Adipocyte (in vitro differentiated cells): ENCODE measurements around the gene GYPE.
"Not testable (repeated sequence)": the region's sequence is repeated elsewhere in the genome, so short reads cannot be mapped to it uniquely, and the experiment has no call there.

Experiments used
- DNase-seq: peaks from one replicate; pipeline ENCODE4 v3.0.0-alpha.2; 2015; ENCODE audit warnings: low read depth
- H3K27me3 ChIP-seq: replicated peaks from 2 replicates; pipeline ENCODE4 v1.7.0; 2013; ENCODE audit warnings: mild to moderate bottlenecking, low read length, moderate library complexity; ENCODE audit not compliant: control insufficient read depth, insufficient read depth
- H3K36me3 ChIP-seq: 2 replicates; pipeline ENCODE4 v1.7.0; 2013; ENCODE audit warnings: low read length, mild to moderate bottlenecking, moderate library complexity; ENCODE audit not compliant: control insufficient read depth, insufficient read depth, severe bottlenecking
- H3K4me1 ChIP-seq: 2 replicates; pipeline ENCODE4 v1.7.0; 2013; ENCODE audit warnings: mild to moderate bottlenecking, low read length, moderate library complexity; ENCODE audit not compliant: control insufficient read depth, insufficient read depth
- H3K4me3 ChIP-seq: 2 replicates; pipeline ENCODE4 v1.7.0; 2013; ENCODE audit warnings: mild to moderate bottlenecking, low read length, moderate library complexity
- H3K9ac ChIP-seq: 2 replicates; pipeline ENCODE4 v1.7.0; 2013; ENCODE audit warnings: mild to moderate bottlenecking, low read length, moderate library complexity
- H3K9me3 ChIP-seq: 2 replicates; pipeline ENCODE4 v1.7.0; 2013; ENCODE audit warnings: mild to moderate bottlenecking, low read length, moderate library complexity; ENCODE audit not compliant: control insufficient read depth

The GYPE gene

GRCh38 chr4:143911528-143912417, 6.4 kb upstream of the GYPE start:
- not testable (repeated sequence) for H3K36me3 ChIP-seq, H3K4me1 ChIP-seq, DNase-seq, H3K9me3 ChIP-seq, H3K27me3 ChIP-seq
- Histone ChIP-seq H3K4me3 (peak overlapping the region; percentile 84), H3K9ac (peak overlapping the region; percentile 84)

- Histone ChIP-seq H3K4me3 (peak overlapping the region; percentile 84), H3K9ac (peak overlapping the region; percentile 84)
- H3K9me3 ChIP-seq, H3K27me3 ChIP-seq, DNase-seq, H3K4me1 ChIP-seq, H3K36me3 ChIP-seq: not testable (repeated sequence)
These were observed 5.5 kb upstream of the GYPE start for GRCh38 chr4:143910906-143911305.

- peak; percentile 42 for DNase-seq
- not testable (repeated sequence) for H3K4me1 ChIP-seq, H3K36me3 ChIP-seq, H3K9me3 ChIP-seq, H3K27me3 ChIP-seq, H3K4me3 ChIP-seq, H3K9ac ChIP-seq
These were observed 2.5 kb upstream of the GYPE start for GRCh38 chr4:143907811-143908210.

- not testable (repeated sequence) for DNase-seq, H3K4me1 ChIP-seq, H3K4me3 ChIP-seq, H3K36me3 ChIP-seq, H3K27me3 ChIP-seq, H3K9me3 ChIP-seq, H3K9ac ChIP-seq
These were observed 928 bp downstream of the GYPE start for GRCh38 chr4:143904431-143904830.

GRCh38 chr4:143890323-143890722, 15.0 kb downstream of the GYPE start:
- H3K4me3 ChIP-seq, H3K9ac ChIP-seq, DNase-seq, H3K36me3 ChIP-seq, H3K27me3 ChIP-seq, H3K4me1 ChIP-seq, H3K9me3 ChIP-seq: not testable (repeated sequence)

- DNase-seq, H3K9me3 ChIP-seq, H3K4me1 ChIP-seq, H3K36me3 ChIP-seq, H3K4me3 ChIP-seq, H3K27me3 ChIP-seq, H3K9ac ChIP-seq: not testable (repeated sequence)
These were observed 17.2 kb downstream of the GYPE start for GRCh38 chr4:143888189-143888588.

GRCh38 chr4:143884965-143885364, 20.4 kb downstream of the GYPE start:
- H3K9me3 ChIP-seq, H3K9ac ChIP-seq, H3K36me3 ChIP-seq, H3K4me1 ChIP-seq, DNase-seq, H3K27me3 ChIP-seq, H3K4me3 ChIP-seq: not testable (repeated sequence)

- Histone ChIP-seq H3K9ac (no peak overlapping the region), H3K9me3 (no peaks in the 10 kb centered on the region), H3K4me1 (no peaks in the 10 kb centered on the region), H3K36me3 (no peaks in the 10 kb centered on the region), H3K27me3 (no peaks in the 10 kb centered on the region), H3K4me3 (no peak overlapping the region)
- DNase-seq: no peak
These were observed 21.8 kb downstream of the GYPE start for GRCh38 chr4:143883529-143883928.

GRCh38 chr4:143882892-143883291, 22.5 kb downstream of the GYPE start:
- H3K27me3 ChIP-seq: no peaks in the 10 kb centered on the region
- no peaks in the 10 kb centered on the region for H3K4me1 ChIP-seq
- no peak for DNase-seq
- no peaks in the 10 kb centered on the region for H3K36me3 ChIP-seq
- no peak overlapping the region for H3K4me3 ChIP-seq
- H3K9me3 ChIP-seq: no peaks in the 10 kb centered on the region
- H3K9ac ChIP-seq: no peak overlapping the region

GRCh38 chr4:143879561-143879960, 25.8 kb downstream of the GYPE start:
- H3K36me3 ChIP-seq, H3K27me3 ChIP-seq, H3K9me3 ChIP-seq, H3K4me3 ChIP-seq, H3K9ac ChIP-seq, H3K4me1 ChIP-seq, DNase-seq: not testable (repeated sequence)

GRCh38 chr4:143875357-143875756, 30.0 kb downstream of the GYPE start:
- not testable (repeated sequence) for H3K9me3 ChIP-seq, H3K27me3 ChIP-seq, H3K9ac ChIP-seq, H3K4me3 ChIP-seq, H3K36me3 ChIP-seq, H3K4me1 ChIP-seq, DNase-seq
